ENCODE measurements around the gene IFIT3.

Gene IFIT3

GRCh38 chr10:89336241-89336640 lies 8.4 kb downstream of the IFIT3 start:
- no peak for DNase-seq

- DNase-seq, result no peak
These were observed 9.7 kb downstream of the IFIT3 start for GRCh38 chr10:89337484-89337883.

GRCh38 chr10:89338713-89339112 lies 10.9 kb downstream of the IFIT3 start:
- no peak for DNase-seq

DNA sequence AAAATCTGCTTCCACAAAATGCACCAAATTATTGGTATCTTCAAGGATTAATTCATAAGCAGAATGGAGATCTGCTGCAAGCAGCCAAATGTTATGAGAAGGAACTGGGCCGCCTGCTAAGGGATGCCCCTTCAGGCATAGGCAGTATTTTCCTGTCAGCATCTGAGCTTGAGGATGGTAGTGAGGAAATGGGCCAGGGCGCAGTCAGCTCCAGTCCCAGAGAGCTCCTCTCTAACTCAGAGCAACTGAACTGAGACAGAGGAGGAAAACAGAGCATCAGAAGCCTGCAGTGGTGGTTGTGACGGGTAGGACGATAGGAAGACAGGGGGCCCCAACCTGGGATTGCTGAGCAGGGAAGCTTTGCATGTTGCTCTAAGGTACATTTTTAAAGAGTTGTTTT lies 12.1 kb downstream of the IFIT3 start:
- DNase-seq, result no peak

- no peak for DNase-seq
These were observed 13.9 kb downstream of the IFIT3 start for GRCh38 chr10:89341649-89342048.

- DNase-seq, result no peak
These were observed 14.6 kb downstream of the IFIT3 start for GRCh38 chr10:89342206-89342958.

- DNase-seq, result no peak
These were observed 15.4 kb downstream of the IFIT3 start for GRCh38 chr10:89343089-89343767.

GRCh38 chr10:89344156-89344555 lies 16.4 kb downstream of the IFIT3 start:
- no peak for DNase-seq

GRCh38 chr10:89345367-89346000 lies 17.7 kb downstream of the IFIT3 start:
- no peak for DNase-seq

DNA sequence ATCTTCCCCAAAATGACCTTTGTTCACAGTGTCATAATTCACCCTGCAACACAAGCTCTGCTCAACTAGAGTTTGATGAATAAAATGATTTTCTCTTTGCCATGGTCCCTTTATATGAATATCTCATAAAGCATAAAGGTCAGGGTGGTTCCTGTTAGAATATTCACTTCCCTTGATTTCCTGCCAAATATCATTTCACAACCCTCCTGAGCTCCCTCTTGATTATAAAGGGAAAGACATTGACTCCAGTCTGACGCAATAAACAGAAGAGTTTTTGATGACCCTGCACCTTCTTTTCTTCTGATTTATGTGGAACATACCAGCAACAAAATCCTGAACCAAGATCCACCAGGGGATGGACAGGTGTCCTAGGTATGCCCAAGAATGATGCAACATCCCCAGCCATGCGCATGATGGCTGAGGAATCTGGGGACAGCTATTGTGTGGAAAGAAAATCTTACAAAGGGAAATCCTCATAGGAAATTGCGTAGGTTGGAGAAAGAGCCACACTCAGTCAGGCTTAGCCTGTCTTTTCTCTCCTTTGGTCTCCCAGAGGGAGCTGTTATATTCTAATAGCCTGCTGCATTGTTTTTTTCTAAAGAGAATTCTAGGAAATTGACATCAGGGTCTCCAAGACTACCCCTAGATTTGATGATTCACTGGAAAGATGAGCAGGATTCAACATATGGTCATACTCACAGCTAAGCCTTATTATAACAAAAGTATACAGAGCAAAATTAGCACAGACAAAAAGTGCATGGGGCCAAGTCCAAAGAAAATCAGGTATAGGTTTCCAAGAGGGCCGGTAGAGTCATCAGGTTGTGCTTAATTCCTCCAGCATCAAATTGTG lies 18.8 kb downstream of the IFIT3 start:
- DNase-seq, result no peak

- DNase-seq, result no peak
These were observed 20.1 kb downstream of the IFIT3 start for GRCh38 chr10:89347701-89348457.

- no peak for DNase-seq
These were observed 20.7 kb downstream of the IFIT3 start for GRCh38 chr10:89348481-89348880.

GRCh38 chr10:89348975-89349374 lies 21.2 kb downstream of the IFIT3 start:
- DNase-seq, result no peak

GRCh38 chr10:89350631-89351315 lies 23.0 kb downstream of the IFIT3 start:
- DNase-seq, result peak; percentile 57

DNA sequence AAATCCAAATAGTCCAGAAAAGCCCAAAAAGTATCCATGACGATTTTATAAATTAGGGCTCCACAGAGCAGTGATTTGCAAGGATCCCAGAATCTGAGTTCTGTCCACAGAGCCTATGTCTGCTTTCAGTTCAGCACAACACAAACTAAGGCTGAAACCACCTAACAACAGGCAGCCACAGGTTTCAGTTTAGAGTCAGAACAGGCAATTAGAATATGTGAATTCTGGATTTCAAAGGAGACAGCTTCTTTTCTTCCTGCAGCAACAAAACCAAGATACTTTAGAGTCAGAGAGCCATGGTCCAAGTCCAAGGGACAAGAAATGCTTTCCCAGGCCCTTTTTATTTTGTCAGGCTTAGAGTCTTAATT lies 23.6 kb downstream of the IFIT3 start:
- DNase-seq, result no peak

GRCh38 chr10:89351780-89352597 lies 24.2 kb downstream of the IFIT3 start:
- DNase-seq, result peak; percentile 75

- DNase-seq, result no peak
These were observed 25.0 kb downstream of the IFIT3 start for GRCh38 chr10:89352802-89353201.

GRCh38 chr10:89355394-89355931 lies 27.7 kb downstream of the IFIT3 start:
- no peak for DNase-seq

GRCh38 chr10:89357096-89357495 lies 29.3 kb downstream of the IFIT3 start:
- no peak for DNase-seq

DNA sequence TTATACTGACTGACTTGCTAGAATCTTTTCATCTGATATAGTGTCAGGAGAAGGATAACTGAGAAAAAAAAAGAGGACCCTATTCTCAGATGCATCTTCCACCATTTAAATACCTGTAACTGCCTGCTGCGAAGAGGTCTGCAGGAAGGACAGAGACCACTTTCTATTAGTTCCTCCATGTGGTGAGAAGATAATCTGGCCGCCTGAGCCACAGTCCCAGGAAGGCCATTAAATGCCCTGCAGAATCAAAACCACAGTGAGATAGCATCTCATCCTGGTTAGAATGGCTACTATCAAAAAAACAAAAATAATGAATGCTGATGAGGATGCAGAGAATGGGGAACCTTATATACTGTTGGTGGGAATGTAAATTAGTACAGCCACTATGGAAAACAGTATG lies 30.2 kb downstream of the IFIT3 start:
- DNase-seq, result no peak

DNA sequence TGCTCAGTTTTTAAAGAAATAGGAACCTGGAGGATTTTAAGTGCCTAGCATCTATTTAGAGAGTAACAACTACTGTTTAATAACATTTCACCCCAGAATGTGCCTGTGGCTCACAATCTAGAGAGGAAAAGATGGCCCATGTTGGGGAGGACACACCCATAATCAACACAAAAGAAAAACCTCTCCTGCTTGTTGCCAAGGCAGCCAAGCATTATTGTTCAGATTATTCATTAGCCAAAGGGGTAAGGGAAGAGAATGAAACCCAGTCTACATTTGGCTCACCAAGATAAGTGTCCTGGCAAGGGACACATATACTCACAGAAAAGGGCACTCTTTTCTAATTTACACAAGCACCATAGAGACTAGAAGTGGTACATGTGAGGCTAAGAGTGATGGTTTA lies 32.4 kb downstream of the IFIT3 start:
- no peak for DNase-seq
